ENCODE measurements around the gene DIPK1C.

Gene DIPK1C

GRCh38 chr18:74430806-74431571 lies 26.1 kb downstream of the DIPK1C start:
- Histone ChIP-seq H3K4me3 (ENCODE audit: low read depth, low read length) (no peak overlapping the region), H3K4me2 (ENCODE audit: low read length) (no peak overlapping the region), H3K27ac (no peak overlapping the region), H3K79me2 (no peaks in the 10 kb centered on the region), H3K27me3 (ENCODE audit: control insufficient read depth, insufficient read depth, low read length) (no peaks in the 10 kb centered on the region), H3K9me3 (ENCODE audit: control insufficient read depth, low read length) (no peaks in the 10 kb centered on the region), H3K36me3 (ENCODE audit: control insufficient read depth, insufficient read depth, low read length) (no peaks in the 10 kb centered on the region), H3K4me1 (no peaks in the 10 kb centered on the region), H3K9ac (no peak overlapping the region), H2AFZ (no peak overlapping the region)
- no peak for TF ChIP-seq CTCF (IDR thresholded peaks at IDR 0.05)

- no peak overlapping the region for H3K4me2 ChIP-seq (ENCODE audit: low read length)
- TF ChIP-seq CTCF (IDR thresholded peaks at IDR 0.05) = no peak
- H3K4me1 ChIP-seq = no peaks in the 10 kb centered on the region
- no peak overlapping the region for H2AFZ ChIP-seq
- no peaks in the 10 kb centered on the region for H3K27me3 ChIP-seq (ENCODE audit: control insufficient read depth, insufficient read depth, low read length)
- no peaks in the 10 kb centered on the region for H3K79me2 ChIP-seq
- no peak overlapping the region for H3K4me3 ChIP-seq (ENCODE audit: low read depth, low read length)
- no peak overlapping the region for H3K27ac ChIP-seq
- no peaks in the 10 kb centered on the region for H3K36me3 ChIP-seq (ENCODE audit: control insufficient read depth, insufficient read depth, low read length)
- H3K9me3 ChIP-seq (ENCODE audit: control insufficient read depth, low read length) = no peaks in the 10 kb centered on the region
- no peak overlapping the region for H3K9ac ChIP-seq
Measured at GRCh38 chr18:74430231-74430630, 26.9 kb downstream of the DIPK1C start.

GRCh38 chr18:74429096-74429495 lies 28.0 kb downstream of the DIPK1C start:
- Histone ChIP-seq H3K4me2 (ENCODE audit: low read length) (no peak overlapping the region), H3K9me3 (ENCODE audit: control insufficient read depth, low read length) (no peaks in the 10 kb centered on the region), H3K79me2 (no peaks in the 10 kb centered on the region), H3K9ac (no peak overlapping the region), H3K36me3 (ENCODE audit: control insufficient read depth, insufficient read depth, low read length) (no peaks in the 10 kb centered on the region), H3K4me1 (no peaks in the 10 kb centered on the region), H2AFZ (no peak overlapping the region), H3K27me3 (ENCODE audit: control insufficient read depth, insufficient read depth, low read length) (no peaks in the 10 kb centered on the region), H3K4me3 (ENCODE audit: low read depth, low read length) (no peak overlapping the region), H3K27ac (no peak overlapping the region)
- TF ChIP-seq CTCF (IDR thresholded peaks at IDR 0.05) = no peak

GRCh38 chr18:74427442-74428112 lies 29.5 kb downstream of the DIPK1C start:
- Histone ChIP-seq H3K9ac (no peak overlapping the region), H3K27me3 (ENCODE audit: control insufficient read depth, insufficient read depth, low read length) (no peaks in the 10 kb centered on the region), H3K4me3 (ENCODE audit: low read depth, low read length) (no peak overlapping the region), H3K79me2 (no peaks in the 10 kb centered on the region), H2AFZ (no peak overlapping the region), H3K36me3 (ENCODE audit: control insufficient read depth, insufficient read depth, low read length) (no peaks in the 10 kb centered on the region), H3K4me1 (no peaks in the 10 kb centered on the region), H3K4me2 (ENCODE audit: low read length) (no peak overlapping the region), H3K9me3 (ENCODE audit: control insufficient read depth, low read length) (no peaks in the 10 kb centered on the region), H3K27ac (no peak overlapping the region)
- no peak for TF ChIP-seq CTCF (IDR thresholded peaks at IDR 0.05)

Measured in parathyroid adenoma (tissue), 2 donors.